KMS-11 (cell line): ENCODE data around the gene IL17C.

Experiments
- H2AFZ ChIP-seq: fragments of 200-600 bp; sonication (generic); 2 replicates; pipeline ENCODE4 v1.6.1; 2016; ENCODE audit warnings: antibody characterized with exemption, mixed run types, low read depth
- H3K27ac ChIP-seq: fragments of 200-600 bp; sonication (generic); 2 replicates; pipeline ENCODE4 v1.6.1; 2016; ENCODE audit warnings: mild to moderate bottlenecking, mixed run types
- H3K27me3 ChIP-seq: fragments of 200-600 bp; sonication (generic); 2 replicates; pipeline ENCODE4 v1.6.1; 2017; ENCODE audit warnings: mild to moderate bottlenecking, low read depth, mixed run types, moderate library complexity; ENCODE audit not compliant: insufficient read depth
- H3K36me3 ChIP-seq: fragments of 200-600 bp; sonication (generic); 2 replicates; pipeline ENCODE4 v1.6.1; 2017; ENCODE audit warnings: mild to moderate bottlenecking, mixed run types; ENCODE audit not compliant: insufficient read depth
- H3K4me1 ChIP-seq: fragments of 200-600 bp; sonication (generic); 2 replicates; pipeline ENCODE4 v1.6.1; 2016; ENCODE audit warnings: mild to moderate bottlenecking, low read depth, mixed run types; ENCODE audit not compliant: poor library complexity, severe bottlenecking
- H3K4me2 ChIP-seq: fragments of 200-600 bp; sonication (generic); 2 replicates; pipeline ENCODE4 v1.7.0; 2016; ENCODE audit warnings: mild to moderate bottlenecking, mixed run types
- H3K4me3 ChIP-seq: fragments of 200-600 bp; sonication (generic); IDR thresholded peaks from 2 replicates; pipeline ENCODE4 v1.6.1; 2017; ENCODE audit warnings: low read depth, low read length, mixed read lengths; ENCODE audit not compliant: insufficient read depth
- H3K79me2 ChIP-seq: fragments of 200-600 bp; sonication (generic); 2 replicates; pipeline ENCODE4 v1.6.1; 2016; ENCODE audit warnings: low read depth, mixed run types; ENCODE audit not compliant: insufficient read depth
- H3K9ac ChIP-seq: fragments of 200-600 bp; sonication (generic); 2 replicates; pipeline ENCODE4 v1.6.1; 2016; ENCODE audit warnings: mild to moderate bottlenecking, mixed run types
- H4K20me1 ChIP-seq: fragments of 200-600 bp; sonication (generic); 2 replicates; pipeline ENCODE4 v1.6.1; 2016; ENCODE audit warnings: mild to moderate bottlenecking, mixed run types; ENCODE audit not compliant: insufficient read depth
- CTCF ChIP-seq: fragments of 200-600 bp; sonication (generic); conservative IDR thresholded peaks from 2 replicates; pipeline ENCODE4 v1.6.1; 2017; ENCODE audit warnings: low read depth, mild to moderate bottlenecking, antibody characterized with exemption, low read length, moderate library complexity, mixed read lengths

IL17C gene

DNA sequence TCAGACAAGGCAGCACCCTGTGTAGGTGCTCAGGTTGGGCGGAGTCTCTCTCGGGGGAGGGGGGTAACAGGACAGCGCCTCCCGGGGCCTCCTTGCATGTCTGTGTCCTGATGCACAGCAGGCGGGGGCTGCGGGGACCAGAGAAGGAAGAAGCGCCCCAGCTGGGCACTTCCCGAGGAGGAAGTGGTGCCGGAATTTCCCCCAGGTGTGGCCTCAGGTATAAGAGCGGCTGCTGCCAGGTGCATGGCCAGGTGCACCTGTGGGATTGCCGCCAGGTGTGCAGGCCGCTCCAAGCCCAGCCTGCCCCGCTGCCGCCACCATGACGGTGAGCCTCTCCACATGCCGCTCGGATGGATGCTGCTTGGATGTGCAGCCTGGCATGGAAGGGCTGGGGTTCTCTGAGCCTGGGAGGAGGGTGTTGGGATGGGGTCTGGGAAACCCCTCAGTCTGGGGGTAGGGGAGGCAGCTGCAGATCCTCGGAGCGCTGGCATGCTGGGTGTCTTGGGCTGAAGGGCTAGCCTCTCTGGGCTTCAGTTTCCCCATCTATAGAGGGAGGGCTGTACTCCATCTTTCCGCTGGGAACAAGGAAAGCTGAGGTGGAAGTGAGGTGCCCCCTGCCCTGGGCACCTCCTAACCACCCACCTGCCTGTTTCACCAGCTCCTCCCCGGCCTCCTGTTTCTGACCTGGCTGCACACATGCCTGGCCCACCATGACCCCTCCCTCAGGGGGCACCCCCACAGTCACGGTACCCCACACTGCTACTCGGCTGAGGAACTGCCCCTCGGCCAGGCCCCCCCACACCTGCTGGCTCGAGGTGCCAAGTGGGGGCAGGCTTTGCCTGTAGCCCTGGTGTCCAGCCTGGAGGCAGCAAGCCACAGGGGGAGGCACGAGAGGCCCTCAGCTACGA lies at the start of gene IL17C:
IL17C (plus strand) TSS at position 250 of the 908 bp plus-strand sequence; CDS start at position 320, 70 bp downstream.
- peaks cover 29% of the 10 kb centered on the region for H3K4me1 ChIP-seq
- H3K27me3 ChIP-seq: peaks cover 58% of the 10 kb centered on the region
- no peak within 1 kb of the TSS for H3K4me3 ChIP-seq
- no peak within 1 kb of the TSS for H3K4me2 ChIP-seq
- no peaks in the 10 kb centered on the region for H4K20me1 ChIP-seq
- no peaks in the 10 kb centered on the region for H3K36me3 ChIP-seq
- H3K9ac ChIP-seq: no peak within 1 kb of the TSS
- no peak within 1 kb of the TSS for H3K27ac ChIP-seq
- TF ChIP-seq CTCF: no peak
- no peaks in the 10 kb centered on the region for H3K79me2 ChIP-seq
- H2AFZ ChIP-seq: no peak within 1 kb of the TSS

DNA sequence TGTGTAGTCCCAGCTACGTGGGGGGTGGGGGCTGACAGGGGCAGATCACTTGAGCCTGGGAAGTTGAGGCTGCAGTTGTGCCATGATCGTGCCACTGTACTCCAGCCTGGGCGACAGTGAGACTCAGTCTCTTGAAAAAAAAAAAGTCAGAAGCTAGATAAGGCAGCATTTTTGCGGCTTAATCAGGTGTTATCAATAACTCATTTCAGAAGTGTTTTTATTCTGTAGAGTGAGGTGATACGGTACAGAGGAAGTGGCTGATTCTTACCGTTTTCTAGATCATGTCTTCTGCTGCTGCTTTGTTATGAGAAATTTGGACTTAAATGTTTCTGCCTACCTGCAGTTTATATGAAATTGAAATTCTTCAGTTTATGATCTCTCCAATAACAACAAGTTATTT lies 49.6 kb upstream of the IL17C start:
- no peak for TF ChIP-seq CTCF
- Histone ChIP-seq H3K9ac (no peak overlapping the region), H3K79me2 (peaks cover 31% of the 10 kb centered on the region; the same call in 1 of the 2 replicates), H3K27ac (no peak overlapping the region), H3K4me2 (no peak overlapping the region), H3K27me3 (no peaks in the 10 kb centered on the region), H3K36me3 (no peaks in the 10 kb centered on the region; the same call in 1 of the 2 replicates), H4K20me1 (no peaks in the 10 kb centered on the region), H2AFZ (no peak overlapping the region), H3K4me3 (no peak overlapping the region), H3K4me1 (no peaks in the 10 kb centered on the region)

- peaks cover 27% of the 10 kb centered on the region; the same call in 1 of the 2 replicates for H3K79me2 ChIP-seq
- H3K4me2 ChIP-seq: no peak overlapping the region
- no peaks in the 10 kb centered on the region for H4K20me1 ChIP-seq
- no peaks in the 10 kb centered on the region; the same call in 1 of the 2 replicates for H3K36me3 ChIP-seq
- H3K4me1 ChIP-seq: no peaks in the 10 kb centered on the region
- no peak overlapping the region for H3K27ac ChIP-seq
- H3K9ac ChIP-seq: no peak overlapping the region
- no peaks in the 10 kb centered on the region for H3K27me3 ChIP-seq
- TF ChIP-seq CTCF: no peak
- H3K4me3 ChIP-seq: no peak overlapping the region
- no peak overlapping the region for H2AFZ ChIP-seq
These were observed 48.9 kb upstream of the IL17C start for GRCh38 chr16:88589441-88589840.

- H3K27me3 ChIP-seq: no peaks in the 10 kb centered on the region
- no peak overlapping the region for H3K27ac ChIP-seq
- H3K79me2 ChIP-seq: peaks cover 23% of the 10 kb centered on the region; the same call in 1 of the 2 replicates
- H4K20me1 ChIP-seq: no peaks in the 10 kb centered on the region
- H3K4me3 ChIP-seq: no peak overlapping the region
- no peak overlapping the region for H2AFZ ChIP-seq
- H3K4me2 ChIP-seq: no peak overlapping the region
- TF ChIP-seq CTCF: no peak
- H3K9ac ChIP-seq: no peak overlapping the region
- no peaks in the 10 kb centered on the region; the same call in 1 of the 2 replicates for H3K36me3 ChIP-seq
- peaks cover 14% of the 10 kb centered on the region for H3K4me1 ChIP-seq
These were observed 46.8 kb upstream of the IL17C start for GRCh38 chr16:88591577-88592021.
